Medulla oblongata (tissue), 1 donor: ENCODE measurements around the gene PFDN1.

ENCODE experiments used
- DNase-seq: peaks from one replicate; pipeline ENCODE4 v3.0.0-alpha.2; 2015; ENCODE audit errors: extremely low spot score

The PFDN1 gene

DNA sequence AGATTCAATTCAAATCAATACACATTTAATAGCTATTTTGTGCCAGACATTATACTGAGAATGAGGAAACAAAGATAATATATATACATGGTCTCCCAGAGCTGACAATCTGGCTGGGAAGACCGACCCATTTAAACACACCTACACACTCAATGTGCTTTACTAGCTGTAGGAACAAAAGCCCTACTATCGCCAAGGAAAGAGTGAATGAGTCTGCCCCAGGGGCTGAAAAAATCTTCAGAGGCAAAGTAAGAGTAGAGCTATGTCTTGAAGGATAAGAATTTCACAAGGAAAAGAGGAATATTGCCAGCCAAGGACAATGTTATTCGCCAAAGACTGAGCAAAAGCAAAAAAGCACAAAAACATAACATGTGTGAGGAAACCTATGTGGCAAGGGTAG lies 6.6 kb downstream of the PFDN1 start:
- DNase-seq, result no peak

DNA sequence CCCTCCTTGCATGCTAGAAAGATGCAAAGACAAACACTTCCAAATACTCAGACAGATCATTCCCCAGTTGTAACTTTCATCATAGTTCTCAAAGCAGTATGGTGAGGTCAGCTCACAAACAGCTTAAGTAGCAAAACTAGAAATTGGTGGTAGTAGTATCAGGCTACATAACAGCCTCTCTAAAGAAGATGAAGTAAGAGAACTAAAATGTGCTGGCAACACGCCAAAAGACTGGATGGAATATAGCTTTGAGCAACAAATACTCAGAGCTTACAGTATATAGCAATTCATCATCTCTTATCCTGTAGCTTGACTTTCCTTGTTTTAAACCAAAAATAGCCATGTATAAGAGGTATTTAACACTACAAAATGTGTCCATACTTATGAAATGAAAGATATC lies 7.5 kb downstream of the PFDN1 start:
- DNase-seq, result peak; percentile 39

DNA sequence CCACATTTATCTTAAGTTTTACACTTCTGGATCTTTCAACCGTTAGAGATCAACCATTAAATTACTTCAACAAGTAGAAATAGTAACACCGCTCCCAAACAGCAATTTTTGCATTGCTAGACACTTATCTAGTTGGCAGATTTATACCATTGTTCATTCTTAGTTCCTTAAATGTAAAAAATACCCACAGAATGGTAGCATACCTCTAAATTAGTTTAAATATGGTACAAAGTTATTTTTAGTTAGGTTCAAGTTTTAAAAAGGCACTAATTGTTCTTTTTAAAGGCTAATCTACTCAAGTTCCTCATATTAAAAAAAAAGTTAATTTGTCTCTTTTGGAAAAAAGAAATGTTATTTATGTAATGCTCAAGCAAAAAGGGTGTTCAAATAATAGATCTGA lies 8.1 kb downstream of the PFDN1 start:
- DNase-seq, result no peak

DNA sequence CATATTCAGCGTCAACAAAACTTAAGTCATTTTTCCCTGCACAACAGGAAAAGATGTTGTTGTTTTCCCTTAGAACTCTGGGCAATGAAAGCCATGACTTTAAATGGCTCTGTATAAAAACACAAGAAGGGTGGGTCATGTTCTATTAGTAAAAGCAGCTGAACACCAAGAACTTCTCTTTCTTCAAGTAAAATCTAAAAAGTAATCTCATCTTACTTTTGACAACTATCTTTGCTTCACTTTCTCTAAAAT lies 9.1 kb downstream of the PFDN1 start:
- DNase-seq, result peak; percentile 27

DNA sequence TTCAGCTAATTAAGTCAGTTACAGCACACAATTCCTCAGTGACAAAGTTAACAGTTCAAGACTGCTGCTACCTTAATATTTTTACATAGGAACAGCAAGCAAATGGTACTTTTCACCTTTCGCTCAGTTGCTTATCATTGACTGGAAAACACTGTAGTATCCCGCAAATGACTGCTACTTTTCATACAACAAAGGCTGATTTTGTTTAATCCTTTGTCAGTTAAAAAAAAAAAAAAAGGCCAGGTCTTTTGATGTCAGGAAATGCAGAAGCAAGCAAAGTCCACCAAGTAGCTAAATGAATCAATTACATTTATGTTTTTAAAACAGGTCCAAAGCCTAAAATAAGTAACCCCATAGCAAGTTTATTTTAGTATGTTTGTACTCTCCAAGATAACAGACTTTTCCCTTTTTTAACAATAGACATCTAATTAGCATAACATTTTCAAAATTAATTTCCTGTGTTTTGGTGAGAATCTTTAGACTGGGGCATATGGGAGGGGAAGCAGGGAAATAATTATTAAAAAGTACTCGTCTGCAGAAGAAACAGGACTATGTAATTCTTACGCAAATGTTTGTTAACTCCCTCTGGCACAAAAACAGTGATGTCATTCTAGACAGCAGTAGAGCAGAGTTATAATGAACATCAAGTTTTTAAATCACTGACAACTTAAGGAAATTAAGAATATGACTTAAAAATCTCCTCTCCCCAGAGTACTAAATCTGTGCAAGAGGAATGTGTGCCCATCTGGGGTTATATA lies 9.6 kb downstream of the PFDN1 start:
- peak; percentile 45 for DNase-seq

DNA sequence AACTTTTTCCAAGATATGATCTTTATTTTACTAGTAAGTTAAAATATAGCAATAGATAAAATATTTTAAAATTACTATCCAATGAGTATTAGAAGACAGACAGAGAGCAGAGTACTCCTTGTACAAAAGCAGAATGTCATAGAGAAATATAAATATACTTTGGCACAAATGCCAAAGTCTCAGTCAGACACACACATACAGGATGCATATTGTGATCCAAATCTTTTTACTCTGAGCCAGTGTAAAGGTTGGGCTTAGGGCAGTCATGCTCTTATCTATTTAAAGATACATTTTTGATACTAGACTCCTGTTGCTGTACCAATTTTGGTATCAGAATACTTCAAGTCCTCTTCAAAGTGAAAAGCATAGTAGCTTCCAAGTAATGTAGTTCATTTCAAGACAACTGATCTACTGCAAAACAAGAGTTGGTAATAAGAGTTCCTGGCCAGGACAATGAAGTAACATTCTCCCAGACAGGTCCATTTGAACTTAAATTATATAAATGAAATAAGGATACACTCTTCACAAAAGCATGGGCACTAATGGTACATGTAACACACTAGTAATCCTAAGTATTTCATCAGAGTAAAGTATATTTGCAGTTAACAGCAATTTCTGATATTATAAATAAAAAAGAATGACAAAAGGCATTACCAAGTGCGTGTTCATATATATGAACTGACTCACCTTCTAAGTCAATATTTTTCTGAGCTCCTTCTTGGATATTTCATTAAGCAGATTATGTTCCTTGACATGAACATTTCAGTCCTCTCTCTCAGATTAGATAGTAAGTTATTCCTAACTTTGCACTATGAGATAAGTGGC lies 10.5 kb downstream of the PFDN1 start:
- peak; percentile 10 for DNase-seq

DNA sequence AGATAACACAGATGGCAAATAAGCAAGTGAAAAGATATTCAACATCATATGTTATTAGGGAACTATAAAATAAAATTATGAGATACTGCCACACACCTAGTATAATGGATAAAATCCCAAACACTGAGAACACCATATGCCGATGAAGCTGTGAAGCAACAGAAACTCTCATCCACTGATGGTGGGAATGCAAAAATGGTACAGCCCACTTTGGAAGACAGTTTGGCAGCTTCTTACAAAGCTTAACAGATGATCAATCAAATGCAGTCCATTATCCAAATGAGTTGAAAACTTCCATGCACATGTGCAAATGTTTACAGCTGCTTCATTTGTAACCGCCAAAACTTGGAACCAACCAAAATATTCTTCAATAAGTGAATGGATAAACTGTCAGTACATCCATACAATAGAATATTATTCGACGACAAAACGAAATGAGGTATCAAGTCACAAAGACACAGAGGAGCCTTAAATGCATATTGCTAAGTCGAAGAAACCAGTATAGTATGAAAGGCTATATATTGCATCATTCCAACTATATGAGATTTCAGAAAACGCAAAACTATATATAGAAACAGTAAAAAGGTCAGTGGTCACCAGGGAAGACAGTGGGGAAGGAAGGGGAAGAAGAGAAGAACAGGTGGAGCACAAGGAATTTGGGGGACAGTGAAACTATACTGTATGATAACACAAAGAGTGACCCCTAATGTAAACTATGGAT lies 14.9 kb downstream of the PFDN1 start:
- no peak for DNase-seq

DNA sequence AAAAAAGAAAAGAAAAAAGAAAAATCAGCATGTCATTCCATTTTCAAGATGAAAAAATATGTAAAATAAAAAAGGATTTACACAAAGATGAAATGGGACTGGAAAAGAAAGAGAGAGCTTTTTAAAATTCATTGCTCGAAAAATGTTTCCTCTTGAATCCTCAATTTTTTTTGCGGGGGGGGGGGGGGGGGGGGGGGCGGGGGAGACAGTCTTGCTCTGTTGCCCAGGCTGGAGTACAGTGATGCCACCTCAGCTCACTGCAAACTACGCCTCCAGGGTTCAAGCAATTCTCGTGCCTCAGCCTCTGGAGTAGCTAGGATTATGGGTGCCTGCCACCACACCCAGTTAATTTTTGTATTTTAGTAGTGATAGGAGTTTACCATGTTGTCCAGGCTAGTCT lies 16.5 kb downstream of the PFDN1 start:
- DNase-seq, result no peak

DNA sequence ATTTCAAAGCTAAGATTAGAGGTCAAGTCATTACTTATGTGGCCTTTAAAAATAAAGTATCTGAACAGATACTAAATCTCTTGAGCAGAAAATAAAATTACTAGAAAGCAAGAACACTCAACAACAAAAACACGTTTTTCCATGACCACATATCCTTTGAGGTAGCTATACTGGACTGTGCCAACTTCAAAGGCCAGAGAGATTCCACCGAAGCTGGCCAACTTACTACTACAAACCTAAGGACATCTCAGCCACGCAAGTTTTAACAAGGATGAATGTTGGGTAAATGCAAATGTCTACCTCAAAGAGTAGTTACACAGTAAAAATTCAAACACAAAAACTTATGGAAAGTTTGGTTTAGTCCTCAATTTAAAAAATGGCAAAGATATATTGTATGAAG lies 18.9 kb downstream of the PFDN1 start:
- no peak for DNase-seq

DNA sequence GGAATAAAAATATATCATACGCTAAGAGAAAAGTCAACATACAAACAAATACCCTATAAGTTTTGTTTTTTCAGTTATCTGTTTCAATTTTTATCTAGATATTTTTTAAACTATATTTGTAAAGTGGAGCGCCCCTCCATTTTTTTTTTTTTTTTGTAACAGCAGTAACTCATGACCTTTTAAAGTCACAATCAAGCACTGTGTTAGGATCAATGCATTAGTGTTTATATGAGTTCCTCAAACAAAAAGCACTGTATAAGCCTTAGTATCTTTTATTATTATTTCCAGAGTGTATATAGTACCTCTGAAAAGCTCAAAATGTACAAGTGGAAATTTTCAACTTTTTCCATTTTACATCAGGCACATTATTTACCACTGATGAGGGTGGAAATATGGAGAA lies 20.6 kb downstream of the PFDN1 start:
- no peak for DNase-seq

DNA sequence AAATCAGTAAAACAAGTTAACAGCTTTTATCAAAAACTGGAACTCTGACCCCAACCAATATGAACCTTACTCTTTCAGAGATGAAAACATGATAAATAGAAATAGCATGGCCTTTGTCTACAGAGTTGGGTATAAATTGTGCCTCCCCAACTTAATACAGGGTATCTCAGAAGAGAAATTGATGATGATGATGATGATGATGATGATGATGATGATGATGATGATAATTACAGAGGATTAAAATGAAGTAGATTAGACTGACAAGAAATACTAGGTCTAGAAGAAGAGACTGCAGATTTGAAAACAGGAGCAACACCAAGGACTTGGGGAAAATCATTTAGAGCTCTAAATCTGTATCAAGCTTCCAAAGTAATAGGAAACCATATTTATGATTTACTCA lies 27.1 kb downstream of the PFDN1 start:
- DNase-seq, result no peak

DNA sequence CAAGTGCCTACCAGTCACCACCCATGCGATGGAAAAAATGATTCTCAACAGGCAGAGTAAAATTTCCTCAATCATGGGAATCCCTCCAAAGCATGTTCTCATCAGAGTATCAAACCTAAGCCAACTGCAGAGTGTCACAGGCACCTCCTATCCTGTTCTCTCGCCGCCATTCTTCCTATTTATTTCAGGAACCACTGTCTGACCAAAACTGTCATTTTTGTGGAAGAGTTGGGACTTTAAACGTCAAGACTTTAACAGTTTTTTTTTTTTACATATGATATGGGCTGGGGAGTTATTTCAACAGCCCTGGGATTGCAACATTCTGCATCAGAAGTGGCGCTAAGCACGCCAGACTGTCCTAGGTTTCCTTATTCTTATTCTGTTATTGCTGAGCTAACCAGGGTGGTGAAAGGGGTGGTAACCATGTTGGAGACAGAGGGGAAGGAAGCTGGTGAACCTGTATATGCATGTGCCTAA lies 29.5 kb downstream of the PFDN1 start:
- DNase-seq, result no peak

DNA sequence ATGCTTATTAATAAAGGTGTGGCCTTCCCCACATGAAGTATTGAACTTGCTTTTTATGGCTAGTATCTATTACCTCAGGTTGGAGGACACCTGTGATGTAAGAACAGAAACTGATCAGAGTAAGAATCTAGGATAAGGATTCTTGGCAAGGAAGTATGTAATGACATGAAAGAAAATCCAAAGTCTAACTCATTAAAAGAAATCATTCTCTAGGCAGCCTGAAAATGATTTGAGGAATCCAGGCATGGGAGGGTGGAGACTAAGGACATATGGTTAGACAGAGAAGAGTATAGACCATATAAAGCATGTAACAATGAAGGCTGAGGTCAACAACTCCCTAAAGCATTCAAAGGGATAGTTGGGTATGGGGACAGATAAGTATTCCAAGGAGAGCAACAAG lies 32.9 kb downstream of the PFDN1 start:
- no peak for DNase-seq

DNA sequence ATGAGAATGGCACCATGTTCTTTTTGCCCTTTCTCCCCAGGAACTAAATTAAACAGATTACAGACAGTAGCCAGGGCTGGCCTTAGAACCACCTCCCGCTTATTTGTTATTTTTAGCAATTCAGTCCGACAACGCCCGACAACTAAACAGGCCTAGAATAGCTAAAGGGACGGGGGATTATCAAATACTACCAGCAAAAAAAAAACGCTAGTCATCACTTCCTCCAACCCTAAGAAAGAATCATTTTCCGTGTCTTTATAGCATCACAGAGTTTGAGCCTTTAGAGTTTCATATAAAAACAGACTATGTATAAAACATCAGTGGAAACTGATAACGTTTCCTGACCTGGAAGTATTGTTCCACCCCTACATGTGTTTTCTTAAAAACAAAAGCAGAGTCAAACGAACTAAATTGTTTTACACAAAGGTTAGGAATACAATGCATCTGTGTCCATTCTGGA lies 35.3 kb downstream of the PFDN1 start:
- DNase-seq, result no peak

DNA sequence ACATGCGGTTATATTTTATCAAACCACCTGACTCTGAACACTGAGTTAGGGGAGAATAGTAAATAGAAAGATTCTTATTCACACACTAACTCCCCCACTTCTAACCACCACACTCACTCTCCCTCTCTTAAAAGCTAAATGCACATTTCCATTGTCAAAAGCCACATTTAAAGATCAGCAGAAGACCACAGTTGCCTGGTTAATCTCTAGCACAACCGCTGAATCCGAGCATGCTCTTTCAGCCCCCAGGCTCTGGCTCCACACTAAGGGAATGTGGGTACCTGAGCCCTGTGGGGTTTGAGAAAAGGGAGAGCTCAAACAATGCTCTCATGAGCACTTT lies 35.7 kb downstream of the PFDN1 start:
- DNase-seq, result no peak

DNA sequence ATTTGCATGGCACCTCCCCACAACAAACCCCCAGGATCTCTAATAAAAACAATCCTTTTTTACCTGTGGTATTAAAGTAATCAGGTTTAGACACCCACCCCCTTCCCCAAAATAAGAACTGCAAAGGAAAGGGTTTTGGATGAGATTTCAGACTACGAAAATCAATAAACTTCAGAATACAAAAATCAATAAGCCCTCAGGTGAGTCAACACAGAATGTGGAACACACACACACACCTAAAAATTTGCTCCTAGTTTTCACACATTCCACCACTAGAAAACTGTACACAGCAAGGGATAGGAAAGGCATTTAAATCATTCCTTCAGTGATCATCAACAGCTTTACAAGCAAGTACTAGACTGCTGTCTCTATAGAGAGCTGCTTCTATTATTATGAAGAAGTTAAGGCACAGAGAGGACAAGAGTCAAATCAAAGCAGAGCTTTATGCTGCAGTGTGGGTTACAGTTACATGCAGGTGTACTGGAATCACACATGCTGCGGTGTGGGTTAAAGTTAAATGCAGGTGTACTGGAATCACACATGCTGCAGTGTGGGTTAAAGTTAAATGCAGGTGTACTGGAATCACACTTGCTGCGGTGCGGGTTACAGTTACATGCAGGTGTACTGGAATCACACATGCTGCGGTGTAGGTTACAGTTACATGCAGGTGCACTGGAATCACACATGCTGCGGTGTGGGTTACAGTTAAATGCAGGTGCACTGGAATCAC lies 36.3 kb downstream of the PFDN1 start:
- no peak for DNase-seq

DNA sequence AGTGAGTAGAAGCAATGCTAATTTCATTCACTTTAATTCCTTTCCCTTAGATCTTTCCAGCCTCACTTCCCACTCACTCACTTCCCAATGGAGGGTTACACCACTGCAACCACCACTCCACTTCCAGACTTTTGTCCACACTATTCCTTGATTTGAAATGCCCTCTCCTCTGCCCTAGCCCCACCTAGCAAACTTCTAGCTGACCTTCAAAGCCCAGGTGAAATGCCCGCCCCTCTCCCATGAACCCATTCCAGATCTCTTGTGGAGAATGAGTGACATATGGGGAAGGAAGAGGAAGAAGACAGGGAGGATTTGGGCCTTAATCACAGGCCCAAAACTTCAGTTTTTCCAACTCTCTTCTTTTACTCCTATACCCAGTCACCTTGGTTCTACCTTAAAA lies 37.1 kb downstream of the PFDN1 start:
- no peak for DNase-seq

DNA sequence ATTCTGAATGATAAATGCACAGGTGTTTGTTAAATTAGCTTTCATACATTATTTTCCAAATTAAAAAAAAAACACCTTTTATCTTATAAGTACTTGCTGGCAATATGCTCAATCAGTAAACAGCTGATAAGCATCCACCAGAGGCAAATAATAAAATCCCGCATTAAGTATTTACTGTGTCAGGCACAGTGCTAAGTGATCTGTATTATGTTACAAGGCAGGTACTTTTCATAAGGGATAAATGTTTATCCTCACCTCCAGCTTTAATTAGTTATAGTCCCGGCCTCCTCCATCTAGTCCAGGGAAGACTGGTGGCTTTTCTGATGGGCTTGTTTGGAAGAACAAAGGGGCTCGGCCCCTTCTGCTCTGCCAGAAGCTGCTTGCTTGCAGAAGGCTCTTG lies 40.1 kb downstream of the PFDN1 start:
- no peak for DNase-seq

DNA sequence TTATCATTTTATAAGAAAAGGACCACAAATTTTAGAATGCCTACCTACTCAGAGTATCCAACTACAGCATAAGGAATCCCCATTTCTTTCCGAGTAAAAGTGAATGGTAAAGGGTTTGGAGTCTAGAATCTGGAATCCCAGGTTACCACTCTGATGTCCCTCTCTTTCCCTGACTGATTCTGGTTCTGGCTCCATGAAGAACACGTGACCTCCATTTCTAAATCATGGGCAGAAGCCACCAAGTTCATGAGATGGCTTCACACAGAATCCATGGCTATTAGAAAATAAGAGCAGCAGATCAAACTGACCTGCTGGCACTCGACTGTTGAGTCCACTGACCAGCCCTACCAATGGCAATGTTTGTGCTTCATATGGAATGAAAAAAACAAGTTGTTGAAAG lies 40.7 kb downstream of the PFDN1 start:
- DNase-seq, result no peak

DNA sequence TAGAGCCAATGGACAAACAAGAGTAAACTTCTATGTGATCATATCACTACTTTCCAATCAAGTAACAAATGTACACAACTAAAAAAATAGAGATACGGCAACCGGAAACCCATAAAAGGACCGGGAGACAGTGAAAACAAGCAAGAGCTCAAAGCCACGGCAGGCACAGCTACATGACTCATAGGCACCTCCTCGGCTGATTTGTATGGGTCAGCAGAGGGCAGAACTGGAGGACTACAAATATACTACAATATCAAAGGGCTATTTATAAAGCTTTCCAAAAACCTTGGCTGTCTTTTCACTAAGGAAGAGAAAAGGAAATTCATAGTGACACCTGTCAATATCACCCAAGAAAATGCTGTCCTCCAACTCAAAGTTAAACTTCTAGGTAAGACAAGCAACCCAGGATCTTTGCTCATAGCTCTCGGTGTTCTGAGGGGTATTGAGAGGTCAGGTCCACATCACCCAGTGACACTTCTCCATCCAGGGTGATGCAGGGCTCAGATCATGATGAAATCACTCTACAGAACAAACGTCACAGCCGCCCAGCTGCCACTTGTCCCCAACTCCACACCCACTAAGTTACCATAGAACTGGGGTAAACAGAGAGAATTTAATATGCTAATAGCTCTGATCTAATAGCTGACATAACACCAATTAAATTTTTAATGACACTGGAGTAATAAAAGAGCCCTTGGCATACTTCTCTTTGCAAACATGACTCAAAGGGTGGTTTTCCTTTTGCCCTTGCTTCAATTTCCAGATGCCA lies 41.3 kb downstream of the PFDN1 start:
- peak; percentile 82 for DNase-seq

DNA sequence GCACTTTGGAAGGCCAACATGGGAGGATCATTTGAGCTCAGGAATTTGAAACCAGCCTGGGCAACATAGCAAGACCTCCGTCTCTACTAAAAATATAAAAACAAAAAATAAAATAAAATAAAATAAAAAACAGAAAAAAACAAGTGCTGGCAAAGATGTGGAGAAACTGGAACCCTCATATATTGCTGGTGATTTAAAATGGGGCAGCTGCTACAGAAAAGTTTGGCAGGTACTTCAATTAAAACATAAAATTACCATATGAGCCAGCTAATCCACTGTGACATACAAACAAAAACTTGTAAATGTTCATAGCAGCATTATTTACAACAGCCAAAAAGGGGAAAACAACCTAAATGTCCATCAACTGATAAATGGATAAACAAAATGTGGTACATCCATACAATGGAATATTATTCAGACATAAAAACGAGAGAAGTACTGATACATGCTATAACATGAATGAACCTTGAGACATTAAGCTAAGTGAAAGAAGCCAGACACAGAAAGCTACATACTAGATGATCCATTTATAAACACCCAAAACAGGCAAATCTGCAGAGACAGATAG lies 42.7 kb downstream of the PFDN1 start:
- no peak for DNase-seq
